ENCODE data around the gene TBC1D17.

TBC1D17 gene

DNA sequence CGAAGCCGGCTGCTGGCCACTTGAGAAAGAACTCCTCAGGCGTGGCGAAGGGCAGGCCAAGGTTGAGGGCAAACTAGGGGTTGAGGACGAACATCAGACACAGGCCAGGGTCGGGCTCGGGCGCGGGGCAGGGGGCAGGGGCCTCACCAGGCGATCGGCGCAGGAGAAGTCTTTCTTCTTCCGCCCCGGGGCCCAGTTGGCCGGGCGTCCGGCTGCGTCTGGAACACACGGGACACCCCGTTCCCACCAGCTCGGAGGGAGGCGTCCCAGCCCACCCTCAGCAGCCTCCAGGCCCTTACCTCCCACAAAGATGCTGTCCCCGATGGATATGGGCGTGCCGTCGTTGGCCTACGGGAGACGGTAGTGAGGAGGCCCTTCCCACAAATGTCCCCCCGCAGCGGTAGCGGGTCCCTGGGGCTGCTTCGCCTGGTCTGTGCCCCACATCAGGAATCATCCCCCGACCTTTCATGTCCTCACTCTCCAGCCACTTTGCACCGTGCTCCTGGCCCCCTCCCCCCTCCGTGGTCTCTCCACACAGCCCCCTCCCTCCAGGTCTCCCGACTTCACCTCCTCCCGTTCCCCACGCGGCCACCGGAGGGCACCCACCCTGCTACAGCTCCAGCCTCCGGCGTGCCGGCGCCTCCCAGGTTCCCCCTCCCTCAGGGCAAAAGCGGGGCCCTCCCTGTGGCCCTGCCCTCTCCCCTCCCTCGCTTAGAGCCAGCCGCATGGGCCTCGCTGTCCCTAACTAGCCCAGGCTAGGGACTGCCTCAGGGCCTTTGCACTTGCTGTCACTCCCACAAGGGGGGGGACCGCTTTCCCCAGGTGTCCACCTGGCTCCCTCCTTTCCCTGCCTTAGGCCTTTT lies 14.9 kb upstream of the TBC1D17 start:
- DNase-seq: no peak

DNA sequence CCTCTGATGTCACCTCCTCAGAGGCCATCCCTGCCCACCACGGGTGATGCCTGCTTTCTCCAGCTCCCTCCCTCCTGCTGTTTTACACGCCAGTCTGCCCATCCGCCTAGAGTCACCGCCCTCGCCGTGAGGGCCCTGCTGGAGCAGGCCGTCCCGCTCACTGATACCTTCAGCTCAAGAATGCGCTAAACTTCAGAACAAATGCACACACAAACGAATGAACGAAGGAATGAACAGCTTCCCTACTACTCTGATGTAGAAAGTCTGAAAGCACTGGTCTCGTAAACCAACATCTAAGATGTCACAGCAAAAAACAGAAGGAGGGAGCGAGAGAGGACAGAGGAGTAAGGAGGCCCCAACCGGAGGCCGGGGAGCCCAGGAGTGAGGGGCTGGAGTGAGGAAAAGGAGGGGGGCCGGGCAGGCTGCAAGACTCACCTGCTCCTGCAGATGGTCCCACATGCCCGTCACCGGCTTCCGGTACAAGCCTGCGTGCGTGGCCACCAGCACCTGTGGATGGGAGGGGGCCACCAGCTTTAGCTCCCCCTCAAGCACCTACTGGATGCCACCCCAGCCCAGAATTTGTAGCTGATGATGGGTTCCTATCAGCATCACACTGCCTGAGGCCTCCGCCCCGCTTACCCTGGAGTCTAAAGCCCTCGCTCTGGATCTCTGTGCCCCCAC lies 14.1 kb upstream of the TBC1D17 start:
- no peak for DNase-seq

- no peak for DNase-seq
Measured at GRCh38 chr19:49863935-49864320, 13.6 kb upstream of the TBC1D17 start.

DNA sequence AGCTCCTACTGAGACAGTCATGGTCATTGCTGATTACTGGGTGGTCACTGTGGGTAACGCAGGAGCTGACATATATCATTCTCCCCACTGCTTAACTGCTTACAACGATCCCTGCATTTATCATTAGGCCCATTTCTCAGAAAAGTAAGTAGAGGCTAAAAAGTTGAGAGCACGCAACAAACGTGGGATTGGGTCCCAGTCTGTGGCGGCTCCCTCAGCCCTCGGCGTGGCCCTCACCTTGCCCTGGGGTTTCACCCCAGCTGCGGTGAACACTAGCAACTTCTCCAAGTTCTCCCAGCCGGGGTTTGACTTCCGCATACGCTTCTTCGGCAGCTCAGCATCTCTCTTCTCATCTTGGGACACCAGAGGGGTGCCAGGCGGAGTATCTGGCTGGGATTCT lies 12.6 kb upstream of the TBC1D17 start:
- DNase-seq: no peak

DNA sequence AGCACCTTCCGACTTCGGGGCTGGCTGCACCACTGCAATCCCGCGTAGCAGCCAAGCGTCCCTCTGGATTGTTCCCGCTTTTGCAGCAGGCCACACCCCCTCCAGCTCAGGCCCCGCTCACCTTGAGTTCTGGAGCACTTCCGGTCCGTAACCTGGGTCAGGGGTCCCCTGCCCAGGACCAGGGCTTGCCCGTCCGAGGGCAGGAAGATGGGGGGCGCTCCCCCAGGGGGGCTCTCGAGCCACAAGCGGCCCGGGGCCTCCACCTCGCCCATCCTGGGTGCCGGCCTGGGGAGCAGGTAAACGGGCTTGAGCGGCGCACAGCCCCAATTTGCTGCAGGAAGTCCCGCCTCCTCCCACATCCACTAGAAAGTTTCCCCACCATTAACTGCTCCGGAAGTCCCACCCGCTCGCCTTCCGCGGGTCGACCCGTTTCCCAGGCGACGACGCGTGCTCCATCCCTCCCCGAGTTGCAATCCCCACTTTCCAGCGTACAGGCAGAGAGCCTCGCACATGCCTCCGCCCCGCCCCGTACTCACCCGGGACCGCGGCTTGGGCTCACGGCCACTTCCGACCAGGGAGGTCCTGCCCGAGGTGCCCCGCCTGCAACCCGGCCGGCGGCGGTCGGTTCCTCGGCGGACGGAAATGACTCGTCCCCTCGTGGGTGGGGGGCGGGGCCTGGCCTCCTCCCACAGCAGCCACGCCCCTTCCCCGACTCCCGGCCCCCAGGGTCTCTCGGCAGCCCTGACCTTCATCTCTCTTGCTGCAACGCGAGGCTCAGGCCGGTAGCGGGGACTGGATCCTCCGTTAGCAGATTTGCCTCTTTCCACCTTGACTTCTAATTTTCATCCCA lies 10.3 kb upstream of the TBC1D17 start, which contains the start of gene PNKP:
TSS of gene PNKP (minus strand) at position 644 of the 850 bp plus-strand sequence. CDS start at position 272, 372 bp downstream.
- peak; percentile 88 for DNase-seq

DNA sequence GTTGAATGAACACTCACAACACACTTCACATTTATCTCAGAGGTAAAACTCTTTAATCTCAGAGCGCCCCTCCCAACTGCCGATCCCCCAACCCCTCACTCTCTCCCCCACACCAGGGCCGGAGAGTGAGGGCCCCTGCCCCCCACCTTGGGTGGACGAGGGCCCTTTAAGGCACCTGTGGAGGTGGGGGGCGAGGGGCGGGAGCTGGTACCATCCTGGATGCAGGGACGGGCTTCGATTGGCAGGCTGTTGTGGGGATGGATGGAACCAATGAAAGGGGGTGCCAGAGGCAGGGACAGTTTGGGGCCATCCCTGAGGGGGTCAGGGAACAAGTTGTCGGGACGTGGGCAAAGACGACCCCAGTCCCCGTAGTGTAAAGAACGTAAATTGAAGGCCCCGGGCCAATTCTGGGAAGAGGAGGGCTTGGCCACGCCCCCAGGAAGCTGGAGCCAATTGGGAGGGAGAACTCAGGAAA lies 8.5 kb upstream of the TBC1D17 start:
- no peak for DNase-seq

DNA sequence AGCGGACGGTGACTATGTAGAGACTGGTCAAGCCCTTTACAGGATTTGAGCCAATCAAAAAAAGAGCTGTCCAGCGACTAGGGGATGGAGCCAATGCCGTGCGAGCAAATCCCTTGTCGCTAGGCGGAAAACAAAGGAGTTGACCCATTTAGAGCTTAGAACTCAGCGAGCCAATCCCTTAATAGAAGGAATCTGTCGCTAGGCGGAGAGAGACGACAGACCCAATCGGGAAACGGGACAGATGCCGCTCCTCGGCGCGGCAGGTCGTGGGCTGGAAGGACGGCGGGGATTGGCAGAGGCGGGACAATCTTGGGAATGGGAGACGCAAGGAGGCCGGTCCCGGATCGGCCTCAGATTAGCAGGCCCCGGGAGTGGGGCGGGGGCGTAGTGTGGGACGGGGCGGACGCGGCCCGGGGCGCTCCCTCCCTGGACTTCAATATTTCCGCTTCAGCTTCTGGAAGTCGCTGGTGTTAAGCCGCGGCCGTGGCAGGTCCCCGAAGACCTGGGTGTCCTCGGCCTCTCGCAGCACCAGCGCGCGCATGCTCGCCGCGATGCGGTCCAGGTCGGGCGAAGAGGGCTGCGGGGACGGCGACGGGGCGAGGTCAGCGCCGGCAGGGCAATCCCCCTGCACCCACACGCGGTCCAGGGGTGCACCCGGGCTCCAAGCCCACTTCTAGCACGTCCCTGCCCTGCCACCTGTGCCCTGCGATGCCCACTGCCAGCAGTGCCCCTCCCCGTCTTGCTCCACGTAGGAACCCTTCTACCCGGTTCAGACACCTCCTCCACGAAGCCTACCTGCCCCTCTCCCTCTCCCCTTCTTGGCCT lies 7.8 kb upstream of the TBC1D17 start:
- DNase-seq: peak; percentile 97 to 98

DNA sequence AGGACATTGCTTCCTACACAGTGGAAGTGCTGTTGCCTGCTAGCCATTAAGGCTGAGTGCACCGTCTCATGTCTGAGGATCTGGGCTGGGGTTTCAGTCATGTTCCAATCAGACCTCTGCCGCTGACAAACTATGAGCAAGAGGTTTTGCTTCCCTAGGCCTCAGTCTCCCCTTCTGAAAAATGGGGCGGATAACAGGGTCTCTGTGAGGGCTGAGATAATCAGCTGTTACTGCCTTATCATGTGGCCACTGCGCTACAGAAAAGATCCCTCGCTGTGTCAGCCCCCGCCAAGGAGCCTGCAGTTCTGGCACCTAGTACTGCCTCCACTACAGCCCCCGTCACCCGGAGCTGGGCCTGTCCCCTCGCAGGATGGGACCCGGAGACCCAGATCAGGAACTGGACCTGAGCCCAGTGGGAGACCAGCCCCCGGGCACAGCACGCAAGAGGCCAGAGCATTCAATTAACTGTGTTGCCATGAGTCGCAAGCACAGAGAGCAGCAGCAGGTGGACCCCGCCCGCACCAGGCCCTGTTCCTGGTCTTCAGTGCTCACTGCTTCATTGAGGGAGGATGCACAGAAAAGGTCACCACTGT lies 7.1 kb upstream of the TBC1D17 start:
- DNase-seq: no peak

- no peak for DNase-seq
Measured at GRCh38 chr19:49871349-49871985, 6.0 kb upstream of the TBC1D17 start.

- DNase-seq: no peak
Measured at GRCh38 chr19:49872245-49873128, 5.0 kb upstream of the TBC1D17 start.

GRCh38 chr19:49873129-49873521 lies 4.4 kb upstream of the TBC1D17 start:
- DNase-seq: no peak

DNA sequence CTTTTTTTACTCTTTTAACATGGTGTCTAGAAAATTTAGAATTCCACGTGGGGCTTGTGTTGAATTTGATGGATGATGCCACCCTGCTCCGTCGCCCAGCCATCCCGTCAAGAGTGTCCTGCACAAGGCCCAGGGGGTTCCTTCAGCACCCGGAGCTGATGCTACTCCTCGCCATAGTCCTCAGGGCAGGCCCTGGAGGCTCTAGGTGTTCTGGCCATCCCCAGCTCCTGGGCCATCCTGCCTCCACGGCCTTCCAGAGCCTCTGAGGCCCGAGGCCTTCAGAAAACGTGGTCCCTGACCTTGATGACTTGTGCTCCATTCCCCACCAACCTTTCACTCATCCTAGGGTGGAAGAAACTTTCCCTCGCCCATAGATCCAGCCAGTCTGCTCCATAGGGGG lies 3.7 kb upstream of the TBC1D17 start:
- no peak for DNase-seq

- DNase-seq: no peak
Measured at GRCh38 chr19:49874503-49875157, 2.9 kb upstream of the TBC1D17 start.

- no peak for DNase-seq
Measured at GRCh38 chr19:49875177-49875576, 2.3 kb upstream of the TBC1D17 start.

DNA sequence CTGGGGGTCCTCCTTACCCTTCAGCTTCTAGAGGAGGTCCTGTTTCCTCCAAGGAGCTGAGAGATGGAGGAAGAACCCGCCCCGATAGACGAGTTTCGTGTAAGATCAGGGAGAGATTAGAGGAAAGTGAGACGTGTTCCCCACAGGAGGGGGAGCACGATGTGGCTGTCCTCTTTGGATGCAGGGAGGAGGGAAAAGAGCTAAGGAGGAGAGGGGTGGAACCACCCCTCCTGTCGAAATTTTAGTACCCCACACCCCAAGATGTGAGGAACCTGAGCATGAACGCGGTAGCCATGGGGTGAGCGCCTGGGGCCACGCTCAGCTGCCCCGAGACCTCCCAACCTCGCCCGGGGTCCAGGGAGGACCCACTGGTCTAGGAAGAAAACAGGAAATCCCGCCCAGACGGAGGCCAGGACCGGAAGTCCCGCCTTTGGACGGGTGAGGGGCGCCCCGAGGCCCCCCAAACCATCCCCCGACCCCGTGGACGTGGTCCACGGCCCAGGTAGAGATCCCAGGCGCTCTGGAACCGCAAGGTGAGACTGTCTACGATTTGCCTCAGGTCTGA lies 1.6 kb upstream of the TBC1D17 start:
- peak; percentile 59 to 67 for DNase-seq

- peak; percentile 99 for DNase-seq
Measured at GRCh38 chr19:49876422-49877019, 981 bp upstream of the TBC1D17 start.

DNA sequence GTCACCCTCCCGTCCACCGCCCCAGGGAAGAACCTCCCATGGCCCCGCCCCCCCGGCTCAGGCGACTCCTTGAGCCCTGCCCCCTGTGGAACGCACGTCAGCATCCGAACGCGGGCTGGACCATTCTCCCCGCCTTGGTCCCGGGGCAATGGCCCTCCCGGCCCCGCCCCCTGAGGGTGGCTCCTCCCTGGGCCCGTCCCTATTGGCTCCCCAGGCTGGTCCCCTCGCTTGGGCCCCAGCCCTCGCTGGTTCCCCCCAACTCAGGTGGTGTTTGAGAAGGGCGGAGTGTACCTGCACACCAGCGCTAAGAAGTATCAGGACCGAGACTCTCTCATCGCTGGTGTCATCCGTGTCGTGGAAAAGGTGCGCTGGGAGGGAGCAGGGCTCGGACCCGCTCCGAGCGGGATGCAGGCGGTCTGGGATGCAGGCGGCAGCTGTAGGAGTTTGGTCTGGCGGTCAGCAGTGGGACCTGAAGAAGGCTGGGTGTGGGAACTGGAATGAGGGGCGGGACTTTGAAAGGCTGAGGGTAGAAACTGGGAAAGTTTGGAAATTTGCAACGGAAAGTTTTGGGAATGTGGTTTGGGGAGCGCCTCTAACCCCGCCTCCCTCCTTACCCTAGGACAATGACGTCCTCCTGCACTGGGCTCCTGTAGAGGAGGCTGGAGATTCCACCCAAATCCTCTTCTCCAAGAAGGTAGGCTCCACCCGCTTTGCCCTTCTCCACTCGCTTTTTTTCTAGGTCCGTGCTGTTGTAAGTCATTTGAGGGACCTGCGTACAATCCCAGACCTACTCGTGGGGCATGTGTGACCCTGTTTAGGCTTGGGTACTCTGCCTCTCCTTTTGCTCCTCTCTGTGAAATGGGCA lies 609 bp downstream of the TBC1D17 start:
- DNase-seq: peak; percentile 99

- DNase-seq: no peak
Measured at GRCh38 chr19:49878744-49879070, 1.2 kb downstream of the TBC1D17 start.

Measured in CD4-positive, alpha-beta T cell treated with Interleukin-1 beta for 1 hour (primary cell).